GM12801 (cell line): ENCODE results near the gene EEPD1.

Experiments used
- TF ChIP-seq, protein P1 (sequence below): IDR thresholded peaks from one replicate; pipeline ENCODE4 v1.5.1; 2011; ENCODE audit warnings: control low read depth; ENCODE audit not compliant: insufficient read length; ENCODE audit errors: extremely low read depth

Gene EEPD1

DNA sequence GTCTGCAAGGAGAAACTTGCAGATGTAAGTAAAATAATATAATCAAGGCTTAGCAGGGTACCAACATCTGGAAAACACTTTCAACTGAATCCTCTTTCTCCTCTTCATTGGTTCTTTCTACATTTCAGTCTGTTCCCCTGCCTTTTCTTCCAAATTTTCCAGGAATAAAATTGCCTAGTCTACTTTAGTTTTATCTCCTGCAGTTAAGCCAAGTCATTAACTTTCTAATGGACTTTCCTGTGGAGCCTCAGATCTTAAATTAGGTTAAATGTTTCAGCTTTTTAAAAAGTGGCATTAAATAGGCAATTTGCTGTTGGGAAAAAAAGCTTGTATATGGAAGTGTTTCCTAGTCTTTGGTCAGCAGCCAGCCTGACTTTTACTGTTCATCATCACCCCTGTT lies 70.8 kb downstream of the EEPD1 start:
- TF ChIP-seq, protein P1, sequence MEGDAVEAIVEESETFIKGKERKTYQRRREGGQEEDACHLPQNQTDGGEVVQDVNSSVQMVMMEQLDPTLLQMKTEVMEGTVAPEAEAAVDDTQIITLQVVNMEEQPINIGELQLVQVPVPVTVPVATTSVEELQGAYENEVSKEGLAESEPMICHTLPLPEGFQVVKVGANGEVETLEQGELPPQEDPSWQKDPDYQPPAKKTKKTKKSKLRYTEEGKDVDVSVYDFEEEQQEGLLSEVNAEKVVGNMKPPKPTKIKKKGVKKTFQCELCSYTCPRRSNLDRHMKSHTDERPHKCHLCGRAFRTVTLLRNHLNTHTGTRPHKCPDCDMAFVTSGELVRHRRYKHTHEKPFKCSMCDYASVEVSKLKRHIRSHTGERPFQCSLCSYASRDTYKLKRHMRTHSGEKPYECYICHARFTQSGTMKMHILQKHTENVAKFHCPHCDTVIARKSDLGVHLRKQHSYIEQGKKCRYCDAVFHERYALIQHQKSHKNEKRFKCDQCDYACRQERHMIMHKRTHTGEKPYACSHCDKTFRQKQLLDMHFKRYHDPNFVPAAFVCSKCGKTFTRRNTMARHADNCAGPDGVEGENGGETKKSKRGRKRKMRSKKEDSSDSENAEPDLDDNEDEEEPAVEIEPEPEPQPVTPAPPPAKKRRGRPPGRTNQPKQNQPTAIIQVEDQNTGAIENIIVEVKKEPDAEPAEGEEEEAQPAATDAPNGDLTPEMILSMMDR: no peak

GRCh38 chr7:36224934-36225858 lies 72.1 kb downstream of the EEPD1 start:
- TF ChIP-seq, protein P1: no peak

DNA sequence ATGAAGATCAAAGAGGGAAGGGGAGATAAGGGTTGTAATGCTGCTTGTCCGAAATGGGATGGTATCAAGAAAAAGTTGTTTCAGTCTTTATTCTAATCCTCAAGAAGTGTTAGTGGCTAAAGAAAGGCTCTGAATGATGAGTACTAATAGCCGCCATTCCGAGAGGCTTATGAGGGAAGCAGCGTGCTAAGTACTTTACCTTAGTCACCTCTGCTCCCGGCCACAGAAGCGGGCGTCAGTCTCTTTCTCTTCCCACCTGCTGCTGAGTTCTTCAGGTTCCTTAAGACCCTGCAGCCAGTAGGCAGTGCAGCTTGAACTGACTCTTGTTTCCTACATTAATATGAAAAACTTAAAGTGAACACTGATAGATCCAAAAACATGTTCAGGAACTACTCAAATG lies 73.1 kb downstream of the EEPD1 start:
- TF ChIP-seq, protein P1: no peak

GRCh38 chr7:36227223-36227622 lies 74.2 kb downstream of the EEPD1 start:
- TF ChIP-seq, protein P1: no peak

DNA sequence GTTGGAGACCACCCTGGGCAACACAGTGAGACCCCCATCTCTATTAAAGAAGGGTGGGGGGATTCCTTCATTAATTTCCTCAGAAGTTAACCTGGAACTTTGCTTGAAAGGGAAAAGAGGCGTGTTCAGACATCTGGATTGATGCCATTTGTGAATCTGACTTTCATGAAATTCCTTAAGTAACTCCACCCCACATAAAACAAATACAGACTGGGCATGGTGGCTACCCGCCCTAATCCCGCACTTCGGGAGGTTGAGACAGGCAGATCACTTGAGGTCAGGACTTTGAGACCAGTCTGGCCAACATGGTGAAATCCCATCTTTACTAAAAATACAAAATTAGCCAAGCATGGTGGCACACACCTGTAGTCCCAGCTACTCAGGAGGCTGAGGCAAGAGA lies 75.0 kb downstream of the EEPD1 start:
- TF ChIP-seq, protein P1: no peak

DNA sequence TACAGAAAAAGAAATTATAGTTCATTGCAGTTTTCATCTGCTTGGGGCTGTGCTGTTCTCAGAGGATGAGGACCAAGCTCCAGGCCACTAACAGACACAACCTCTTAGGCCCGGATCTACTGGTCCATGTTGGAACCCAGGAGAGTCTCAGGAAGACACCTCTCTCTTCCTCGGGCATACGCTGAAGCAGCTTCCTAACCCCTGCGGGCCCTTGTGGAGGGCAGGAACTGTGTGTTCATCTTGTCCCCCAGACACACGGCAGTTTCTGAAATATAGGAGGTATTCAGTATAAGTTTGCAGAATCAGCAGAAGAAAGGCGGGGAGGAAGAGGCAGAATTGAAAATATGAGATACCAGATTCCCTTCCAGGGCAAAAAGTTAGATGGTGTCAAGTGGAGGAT lies 78.4 kb downstream of the EEPD1 start:
- TF ChIP-seq, protein P1: no peak

DNA sequence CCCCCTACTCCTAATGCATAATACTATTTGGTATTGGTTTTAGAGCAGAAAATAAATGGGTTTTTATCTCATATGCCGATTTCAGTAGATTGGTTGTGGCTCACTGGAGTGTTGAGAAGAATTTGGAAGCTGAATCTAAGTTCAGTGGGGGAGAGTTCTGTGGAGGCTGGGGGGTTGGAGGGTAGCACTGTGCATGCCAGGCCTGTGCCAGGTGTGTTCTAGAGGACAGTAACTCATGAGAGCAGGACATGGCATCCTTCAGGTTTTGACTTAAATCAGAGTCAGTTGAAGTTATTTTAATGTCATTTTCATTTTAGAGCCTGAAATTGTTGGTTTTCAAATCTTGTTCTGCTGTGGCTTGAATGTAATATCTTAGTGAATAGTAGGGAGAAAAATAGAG lies 79.5 kb downstream of the EEPD1 start:
- TF ChIP-seq, protein P1: no peak
